HG02973 (cell line): Measurements from ENCODE around the gene CKM.
"Not testable (repeated sequence)": the region's sequence is repeated elsewhere in the genome, so short reads cannot be mapped to it uniquely, and the experiment has no call there.

Experiments used
- ATAC-seq: cut with Tn5 transposase; IDR thresholded peaks from one replicate; pipeline ENCODE4 v1.9.1; 2021; ENCODE audit warnings: moderate library complexity; ENCODE audit not compliant: unreplicated experiment

The CKM gene

DNA sequence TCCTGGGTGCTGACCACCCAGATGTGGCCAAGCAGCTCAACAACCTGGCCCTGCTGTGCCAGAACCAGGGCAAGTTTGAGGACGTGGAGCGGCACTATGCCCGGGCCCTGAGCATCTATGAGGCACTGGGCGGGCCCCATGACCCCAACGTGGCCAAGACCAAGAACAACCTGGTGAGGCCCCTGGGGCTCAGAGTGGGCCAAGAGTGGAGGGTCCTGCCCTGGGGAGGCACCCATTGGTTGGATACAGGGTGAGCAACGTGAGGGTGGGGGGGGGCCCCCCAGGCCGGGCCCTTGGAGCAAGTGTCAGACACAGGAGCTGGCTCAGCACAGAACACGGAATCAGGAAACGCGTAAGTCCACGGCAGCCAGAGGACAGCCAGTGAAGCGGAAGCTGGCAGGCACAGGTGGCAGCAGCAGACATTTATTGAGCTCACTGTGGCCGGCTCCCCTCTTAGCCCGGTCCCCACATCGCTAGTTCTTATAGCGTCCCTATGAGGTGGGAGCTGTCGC is 26.8 kb upstream of the CKM start:
- no peak for ATAC-seq

DNA sequence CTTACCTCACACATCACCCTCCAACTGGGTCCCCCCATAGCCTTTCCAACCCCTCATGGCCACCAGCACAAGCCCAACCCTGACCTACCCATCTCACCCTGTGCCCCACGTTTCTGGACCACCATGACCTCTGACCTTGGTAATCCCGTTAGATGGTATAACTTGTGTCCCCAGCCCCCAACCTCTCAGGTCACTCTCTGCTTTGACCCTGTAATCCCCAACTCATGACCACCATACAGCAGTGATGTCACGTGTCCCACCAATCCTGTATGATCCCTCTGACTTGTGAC is 26.4 kb upstream of the CKM start:
- ATAC-seq, result no peak

DNA sequence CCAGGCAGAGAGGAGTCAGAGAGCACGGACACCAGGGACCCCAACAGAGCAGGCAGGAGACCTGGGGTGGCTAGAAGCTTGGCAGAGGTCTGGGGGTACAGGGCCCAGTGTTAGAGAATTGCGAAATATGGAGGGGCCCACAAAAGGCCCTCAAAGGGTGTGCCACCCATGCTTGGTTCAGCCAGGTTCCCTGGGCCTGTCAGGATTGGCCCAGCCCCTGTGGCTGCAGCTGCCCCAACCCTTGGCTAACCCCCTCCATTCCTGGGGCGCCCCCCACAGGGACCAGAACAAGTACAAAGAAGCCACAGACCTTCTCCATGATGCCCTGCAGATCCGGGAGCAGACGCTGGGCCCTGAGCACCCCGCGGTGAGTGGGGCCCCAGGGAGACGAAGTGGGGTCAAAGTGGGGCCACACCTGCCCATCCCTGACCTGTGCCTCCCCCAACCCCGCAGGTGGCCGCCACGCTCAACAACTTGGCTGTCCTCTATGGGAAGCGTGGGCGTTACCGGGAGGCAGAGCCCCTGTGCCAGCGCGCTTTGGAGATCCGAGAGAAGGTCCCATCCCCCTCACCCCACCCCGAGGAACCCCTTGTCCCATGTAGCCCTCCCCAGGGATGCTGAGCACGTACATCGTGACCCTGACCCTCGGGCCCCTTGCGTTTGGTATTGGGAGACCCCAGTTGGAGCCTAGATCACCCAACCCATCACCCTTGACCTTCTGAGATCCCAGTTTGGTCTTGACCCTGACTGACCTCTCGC is 25.9 kb upstream of the CKM start:
- no peak for ATAC-seq

DNA sequence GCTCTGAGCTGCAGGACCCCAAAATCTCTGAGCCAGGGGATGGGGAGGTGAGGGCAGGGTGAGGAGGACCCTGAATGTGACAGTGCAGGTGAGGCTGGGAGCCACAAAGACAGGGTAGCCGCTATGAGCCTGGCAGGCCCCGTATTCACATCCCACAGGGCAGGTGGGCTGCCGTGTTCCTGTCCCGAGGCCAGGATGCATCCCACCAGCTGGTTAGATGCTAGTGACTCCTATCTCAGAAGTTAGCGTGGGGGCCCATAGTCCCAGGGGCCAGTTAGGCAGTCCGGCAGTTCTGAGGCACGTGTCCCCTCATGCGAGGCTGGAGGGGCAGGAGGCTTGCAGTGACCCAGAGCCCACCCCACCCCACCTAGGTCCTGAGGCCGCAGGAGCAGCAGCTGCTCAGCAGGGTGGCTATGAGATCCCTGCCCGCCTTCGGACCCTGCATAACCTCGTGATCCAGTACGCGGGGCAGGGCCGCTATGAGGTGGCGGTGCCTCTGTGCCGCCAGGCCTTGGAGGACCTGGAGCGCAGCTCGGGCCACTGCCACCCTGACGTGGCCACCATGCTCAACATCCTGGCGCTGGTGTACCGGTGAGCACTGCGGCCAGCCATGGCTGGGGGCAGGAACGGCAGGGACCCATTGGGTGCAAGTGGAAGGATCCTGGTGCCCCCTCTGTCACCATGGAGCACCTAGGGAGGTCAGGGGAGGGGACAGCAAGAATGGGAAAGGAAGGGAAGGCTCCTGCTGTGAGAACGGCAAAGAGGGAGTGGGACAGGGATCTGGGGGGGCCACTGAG is 25.1 kb upstream of the CKM start:
- ATAC-seq, result no peak

DNA sequence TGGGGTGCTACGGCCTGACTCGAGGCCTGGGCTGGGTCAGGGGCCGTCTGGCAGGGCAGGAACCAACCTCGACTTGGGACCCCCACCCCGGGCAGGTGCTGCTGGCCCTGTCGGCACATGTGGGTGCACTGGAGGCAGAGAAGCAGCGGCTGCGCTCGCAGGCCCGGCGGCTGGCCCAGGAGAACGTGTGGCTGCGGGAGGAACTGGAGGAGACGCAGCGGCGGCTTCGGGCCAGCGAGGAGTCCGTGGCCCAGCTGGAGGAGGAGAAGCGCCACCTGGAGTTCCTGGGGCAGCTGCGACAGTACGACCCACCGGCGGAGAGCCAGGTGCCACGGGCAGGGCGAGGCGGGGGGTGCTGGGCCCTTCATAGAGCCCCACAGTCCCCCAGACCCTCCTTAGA is 23.8 kb upstream of the CKM start:
- no peak for ATAC-seq

DNA sequence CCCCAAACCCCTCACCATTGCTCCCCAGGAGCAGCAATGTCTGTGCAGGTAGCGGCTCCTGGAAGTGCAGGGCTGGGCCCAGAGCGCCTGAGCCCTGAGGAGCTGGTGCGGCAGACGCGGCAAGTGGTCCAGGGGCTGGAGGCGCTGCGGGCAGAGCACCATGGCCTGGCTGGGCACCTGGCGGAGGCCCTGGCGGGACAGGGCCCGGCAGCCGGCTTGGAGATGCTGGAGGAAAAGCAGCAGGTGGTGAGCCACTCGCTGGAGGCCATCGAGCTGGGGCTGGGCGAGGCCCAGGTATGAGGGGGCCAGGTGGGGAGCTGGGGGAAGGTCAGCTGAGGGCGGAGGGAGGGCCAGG is 22.8 kb upstream of the CKM start:
- no peak for ATAC-seq

DNA sequence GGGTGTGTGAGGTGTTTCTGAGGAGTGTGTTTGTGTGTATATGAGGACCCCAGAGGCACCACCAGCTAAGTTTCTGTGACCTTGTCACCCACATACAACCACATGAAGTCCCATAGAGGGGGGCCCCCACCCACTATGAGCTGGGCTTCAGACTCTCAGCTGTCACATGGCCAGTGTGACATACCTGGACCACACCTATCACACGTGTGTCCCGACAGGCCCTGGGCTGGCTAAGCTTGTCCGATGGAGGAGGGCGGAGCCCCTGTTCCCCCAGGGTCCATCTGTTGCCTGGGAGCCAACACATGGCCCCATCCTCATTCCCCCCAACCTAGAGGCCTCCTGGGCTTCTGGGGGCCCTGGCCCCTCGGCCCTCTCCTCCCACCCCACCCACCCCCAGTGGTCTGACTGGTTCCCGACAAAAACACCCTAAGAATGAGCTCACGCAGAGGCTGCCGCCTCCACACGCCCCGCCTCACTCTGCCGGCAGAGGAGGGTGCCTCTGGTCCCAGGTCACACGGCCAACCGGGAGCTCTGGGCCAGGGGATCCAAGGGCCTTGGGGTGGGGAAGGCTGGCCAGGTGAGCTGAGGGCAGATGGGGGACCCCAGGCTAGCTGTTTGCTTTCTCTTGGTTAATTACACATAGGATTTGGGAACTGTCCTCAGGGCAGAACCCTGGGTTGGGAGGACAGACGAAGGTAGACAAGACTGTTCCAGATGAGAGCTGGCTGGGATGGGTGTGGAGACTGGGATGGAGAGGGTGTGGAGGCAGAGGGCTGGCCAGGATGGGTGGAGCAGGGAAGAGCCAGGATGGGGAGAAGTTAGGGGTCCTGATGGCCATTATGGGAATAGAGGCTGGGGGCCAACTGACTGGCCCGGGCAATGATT is 22.2 kb upstream of the CKM start:
- no peak for ATAC-seq

DNA sequence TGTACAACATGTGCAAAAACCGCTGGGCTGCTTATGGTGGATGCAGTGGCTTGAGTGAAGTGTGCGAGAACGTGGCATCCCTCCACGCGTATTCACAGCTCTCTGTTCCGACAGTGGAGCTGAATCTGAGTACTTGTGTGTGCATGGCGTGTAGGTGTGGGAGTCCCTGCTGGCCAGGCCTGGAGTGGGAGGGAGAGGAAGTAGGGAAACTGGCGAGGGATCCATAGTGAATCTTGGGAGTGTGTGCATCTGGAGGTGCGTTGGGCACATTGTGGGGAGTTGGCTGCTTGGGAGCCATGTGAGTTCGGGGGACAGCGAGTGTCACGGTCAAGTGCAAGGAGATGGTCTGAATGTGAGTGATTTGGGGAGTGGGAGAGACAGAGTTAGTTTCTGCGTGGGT is 20.2 kb upstream of the CKM start:
- ATAC-seq, result no peak

DNA sequence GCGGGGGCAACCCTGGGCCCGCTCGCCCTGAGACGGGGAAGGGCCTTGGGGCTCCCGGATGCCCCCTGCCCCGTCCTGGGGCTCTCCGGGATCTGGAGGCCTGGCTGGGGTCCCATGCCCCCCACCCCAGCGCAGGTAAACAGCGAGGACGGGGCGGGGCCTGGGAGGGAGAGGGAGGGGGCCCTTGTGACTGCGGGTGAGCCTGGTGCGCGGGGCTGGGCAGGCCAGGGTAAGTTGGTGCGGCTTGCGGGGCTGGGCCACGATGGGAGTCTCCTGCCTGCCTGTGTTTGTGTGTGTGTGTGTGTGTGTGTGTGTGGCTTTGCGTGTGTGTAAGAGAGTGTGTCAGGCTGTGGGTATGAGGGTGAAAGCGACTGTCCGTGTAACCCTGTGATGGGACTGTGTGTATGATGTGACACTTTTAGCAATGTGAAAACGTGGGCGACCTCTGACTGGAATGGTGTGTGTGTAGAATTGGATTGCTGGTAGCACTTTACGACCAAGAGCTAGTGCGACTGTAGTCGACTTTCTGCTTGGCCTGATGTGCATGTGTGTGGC is 18.3 kb upstream of the CKM start:
- ATAC-seq, result no peak

DNA sequence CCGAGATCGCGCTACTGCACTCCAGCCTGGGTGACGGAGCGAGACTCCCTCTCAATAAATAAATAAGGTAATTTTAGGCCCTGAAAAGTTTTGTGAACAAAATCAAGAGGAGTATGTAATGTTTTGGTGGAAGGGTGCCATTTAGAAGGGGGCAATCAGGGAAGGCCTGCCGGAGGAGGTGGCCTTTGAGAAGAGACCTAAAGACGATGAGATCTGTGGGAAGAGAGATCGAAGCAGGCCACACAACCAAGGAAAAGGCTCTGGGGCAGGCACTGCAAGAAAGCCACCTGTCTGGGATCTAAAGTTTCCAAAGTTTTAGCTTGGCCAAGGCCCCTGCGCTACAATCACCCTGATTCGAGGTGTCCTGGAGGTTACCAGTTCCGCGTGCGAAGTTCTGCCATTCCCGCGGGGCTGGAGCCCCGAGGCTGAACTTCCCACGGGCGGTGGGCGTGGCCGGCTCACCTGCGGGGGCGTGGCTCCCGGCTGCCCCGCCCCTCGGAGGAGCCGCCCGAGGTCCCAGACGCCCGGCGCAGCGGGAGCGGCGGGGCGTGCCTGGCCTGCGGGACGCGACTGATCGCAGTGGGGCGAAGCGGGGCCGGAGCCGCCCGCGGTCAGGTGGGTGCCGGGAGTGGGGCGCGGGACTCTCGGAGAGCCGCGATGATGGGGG is 17.7 kb upstream of the CKM start, which contains the start of gene KLC3:
TSS of gene KLC3 (plus strand) at position 519 of the 667 bp plus-strand sequence. CDS start 4,792 bp downstream, outside the sequence.
- ATAC-seq, result no peak

DNA sequence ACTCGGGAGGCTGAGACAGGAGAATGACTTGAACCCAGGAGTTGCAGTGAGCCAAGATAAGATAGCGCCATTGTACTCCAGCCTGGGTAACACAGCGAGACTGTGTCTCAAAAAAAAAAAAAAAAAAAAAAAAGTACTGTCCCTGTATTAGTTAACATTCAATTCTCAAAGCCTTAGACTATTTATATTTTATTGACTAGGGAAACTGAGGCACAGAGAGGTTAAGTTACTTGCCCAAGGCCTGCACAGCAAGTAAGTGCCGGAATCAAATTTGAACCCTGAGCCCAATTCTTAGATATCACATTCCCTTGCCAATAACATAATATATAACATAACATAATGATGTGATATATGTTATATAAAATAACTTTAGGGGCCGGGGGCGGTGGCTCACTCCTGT is 17.0 kb upstream of the CKM start:
- no peak for ATAC-seq

DNA sequence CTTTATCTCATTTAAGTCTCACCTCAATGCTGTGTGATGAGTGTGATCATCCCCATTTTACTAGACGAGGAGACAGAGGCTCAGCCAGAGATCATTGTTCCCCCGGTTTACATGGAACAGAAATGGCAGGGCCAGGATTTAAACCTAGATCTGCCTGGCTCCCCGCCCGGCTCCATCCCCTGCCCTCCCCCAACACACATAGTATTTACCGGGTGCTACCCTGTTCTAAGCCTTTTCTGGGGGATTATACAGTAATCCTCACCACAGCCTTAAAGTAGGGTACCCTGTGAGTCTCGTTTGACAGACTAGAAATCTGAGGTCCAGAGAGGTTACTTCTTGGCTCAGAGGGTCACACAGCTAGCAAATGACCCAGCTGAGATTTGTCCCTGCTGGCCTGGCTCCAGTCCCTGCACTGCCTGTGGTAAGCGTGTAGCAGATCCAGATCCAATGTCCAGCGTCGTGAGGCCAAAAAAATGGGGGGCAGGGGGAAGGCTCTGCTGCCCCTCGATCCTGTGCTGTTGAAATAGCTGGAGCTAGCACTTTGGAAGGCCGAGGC is 14.1 kb upstream of the CKM start:
- ATAC-seq, result no peak

DNA sequence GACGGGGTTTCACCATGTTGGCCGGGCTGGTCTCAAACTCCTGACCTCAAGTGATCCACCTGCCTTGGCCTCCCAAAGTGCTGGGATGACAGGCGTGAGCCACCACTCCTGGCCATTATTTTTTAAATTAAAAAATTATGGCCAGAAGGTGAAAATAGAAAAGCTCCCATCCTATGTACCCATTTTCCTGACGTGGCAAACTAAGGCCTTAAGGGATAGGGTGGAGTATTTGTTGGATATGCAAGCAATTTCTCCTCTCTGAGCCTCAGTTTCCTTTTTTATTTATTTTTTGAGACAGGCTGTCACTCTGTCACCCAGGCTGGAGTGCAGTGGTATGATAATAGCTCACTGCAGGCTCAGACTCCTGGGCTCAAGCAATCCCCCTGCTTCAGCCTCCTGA is 12.2 kb upstream of the CKM start:
- not testable (repeated sequence) for ATAC-seq

DNA sequence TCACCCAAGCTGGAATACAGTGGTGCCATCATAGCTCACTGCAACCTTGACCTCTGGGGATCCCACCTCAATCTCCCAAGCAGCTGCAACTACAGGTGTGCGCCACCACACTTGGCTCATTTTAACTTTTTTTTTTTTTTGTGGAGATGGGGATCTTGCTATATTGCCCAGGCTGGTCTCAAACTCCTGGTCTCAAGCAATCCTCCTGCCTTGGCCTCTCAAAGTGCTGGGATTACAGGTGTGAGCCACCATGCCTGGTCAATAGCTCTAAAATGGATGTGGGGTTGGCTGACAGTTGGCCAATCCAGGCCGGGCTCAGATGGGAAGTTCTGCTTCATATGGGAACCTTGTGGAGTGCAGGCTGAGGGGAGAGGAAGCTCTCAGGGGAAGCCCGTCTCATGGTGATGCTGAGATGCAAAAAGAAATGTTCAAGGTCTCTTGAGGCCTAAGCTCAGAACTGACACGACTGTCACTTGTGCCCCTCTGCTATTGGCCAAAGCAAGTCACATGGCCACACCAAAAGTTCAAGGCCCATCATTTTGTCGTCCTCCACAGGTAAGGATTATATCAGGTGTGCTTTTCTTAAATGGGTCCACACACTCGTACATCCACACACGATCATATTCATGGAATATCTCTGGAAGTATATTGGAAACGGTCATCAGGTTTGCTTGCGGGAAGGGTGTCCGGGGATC is 11.1 kb upstream of the CKM start:
- no peak for ATAC-seq

DNA sequence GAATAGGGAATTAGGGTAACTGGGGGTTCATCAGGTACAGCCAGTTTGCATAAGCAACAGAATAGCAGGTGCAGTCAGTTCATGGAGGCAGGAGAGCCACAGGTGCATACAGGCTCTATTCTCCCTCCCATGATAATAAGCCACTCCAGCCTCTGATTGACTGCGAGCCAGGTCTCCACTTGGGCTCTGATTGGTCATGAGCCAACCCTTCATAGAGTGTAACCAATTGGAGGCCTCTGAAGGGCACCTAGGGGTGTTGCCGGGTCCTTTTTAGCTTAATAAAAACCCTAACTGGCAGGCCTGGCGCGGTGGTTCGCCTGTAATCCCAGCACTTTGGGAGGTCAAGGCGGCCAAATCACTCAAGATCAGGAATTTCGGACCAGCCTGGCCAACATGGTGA is 8.7 kb upstream of the CKM start:
- ATAC-seq, result no peak

DNA sequence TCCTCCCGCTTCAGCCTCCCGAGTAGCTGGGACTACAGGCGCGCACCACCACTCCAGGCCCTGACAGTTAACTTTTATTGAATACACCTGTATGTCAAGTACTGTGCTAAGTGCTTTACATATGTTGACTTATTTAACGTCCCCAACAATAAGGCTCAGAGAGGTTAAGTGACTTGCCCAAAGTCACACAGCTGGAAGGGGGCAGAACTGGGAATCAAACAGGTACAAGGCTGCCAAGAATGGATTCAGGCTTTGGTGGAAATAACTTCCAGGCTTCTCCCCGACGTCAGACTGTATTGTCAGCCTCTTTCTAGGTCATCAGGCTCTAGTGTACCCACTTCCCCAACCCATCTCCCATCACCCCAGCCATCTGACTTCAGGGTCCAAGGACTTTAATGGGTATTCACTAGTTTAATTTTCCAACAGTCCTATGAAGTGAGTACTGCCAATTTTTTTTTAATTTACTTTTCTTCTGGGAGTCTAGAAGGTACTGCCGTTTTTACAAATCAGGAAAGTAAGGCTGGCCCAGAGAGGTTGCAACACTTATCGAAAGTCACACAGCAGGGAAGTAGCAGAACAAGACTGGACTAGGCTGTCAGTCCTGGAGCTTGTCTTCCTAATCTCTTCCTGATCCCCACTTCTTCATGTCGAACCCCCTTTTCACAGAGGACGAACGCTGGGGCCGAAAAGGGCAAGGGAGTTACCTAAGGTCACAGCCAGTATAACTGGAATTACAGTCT is 4.9 kb upstream of the CKM start:
- no peak for ATAC-seq

DNA sequence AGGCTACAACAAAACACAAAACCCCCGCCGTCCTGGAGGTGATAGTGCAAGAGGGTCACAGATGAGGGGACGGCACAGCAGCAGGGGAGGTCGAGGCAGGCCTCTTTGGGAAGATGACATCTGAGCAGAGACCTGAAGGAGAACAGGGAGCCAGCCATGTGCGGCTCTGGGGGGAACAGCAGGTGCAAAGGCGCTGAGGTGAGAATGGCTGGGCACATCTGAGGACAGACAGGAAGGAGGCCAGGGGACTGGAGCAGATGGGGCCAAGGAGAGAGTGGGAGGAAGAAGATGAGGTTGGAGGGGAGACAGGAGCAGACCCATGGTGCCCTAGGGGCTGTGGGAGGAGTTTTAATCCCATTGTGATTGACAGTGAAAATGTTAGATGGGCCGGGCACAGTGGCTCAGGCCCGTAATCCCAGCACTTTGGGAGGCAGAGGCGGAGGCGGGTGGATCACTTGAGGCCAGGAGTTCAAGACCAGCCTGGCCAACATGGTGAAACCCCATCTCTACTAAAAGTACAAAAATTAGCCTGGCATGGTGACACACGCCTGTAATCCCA is 1.8 kb upstream of the CKM start:
- ATAC-seq, result no peak

DNA sequence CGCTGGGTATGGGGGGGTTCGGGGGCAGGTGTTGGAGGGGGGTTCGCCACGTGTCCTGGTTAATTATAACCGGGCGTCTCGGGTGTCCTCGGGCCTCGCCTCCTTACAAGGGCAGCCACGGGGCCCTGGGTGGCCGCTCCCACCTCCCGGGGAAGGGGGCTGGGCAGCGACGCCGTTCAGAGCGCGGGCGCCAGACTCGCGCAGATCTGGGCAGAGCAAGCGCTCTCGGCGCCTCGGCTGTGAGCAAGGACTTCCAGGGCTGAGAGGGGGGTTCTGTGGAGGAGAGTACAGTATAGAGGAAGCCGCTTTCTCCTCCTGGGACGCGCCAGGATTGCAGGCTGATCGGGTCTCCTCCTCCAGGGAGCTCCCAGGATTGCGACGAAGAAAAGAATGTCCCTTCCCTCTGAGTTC is 1.0 kb upstream of the CKM start:
- no peak for ATAC-seq

DNA sequence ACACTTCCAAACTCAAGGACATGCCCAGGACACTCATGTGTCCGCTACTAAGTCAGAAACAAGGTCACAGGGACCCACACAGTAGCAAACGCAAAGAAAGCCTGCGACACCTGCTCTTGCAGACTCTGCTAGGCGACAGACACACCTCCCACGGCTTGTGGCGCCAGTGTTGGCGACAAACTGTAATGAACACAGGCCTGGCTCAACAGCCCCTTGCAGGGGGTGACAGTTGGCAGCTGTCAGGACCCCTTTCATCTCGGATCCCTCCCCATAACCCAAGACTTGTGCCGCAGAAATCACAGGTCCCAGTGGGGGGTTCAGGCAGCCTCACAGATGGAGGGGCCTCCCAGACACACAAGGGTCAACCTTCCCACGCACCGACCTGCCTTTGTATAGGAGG is 364 bp downstream of the CKM start:
- no peak for ATAC-seq
